K562 (cell line): ENCODE data around the gene ARAP1. TPM values are rescaled to one million over a fixed set of nuclear protein-coding genes. Genes with fewer than 3 reads are reported as not detected.
A peak's percentile ranks its signal among the peaks of the same experiment; 100 is the strongest.

Experiments used
- ATAC-seq: fragments of 200-7000 bp; cut with Tn5 transposase; 3 replicates; pipeline ENCODE4 v1.9.1; 2020; ENCODE audit warnings: moderate library complexity
- BruUV-seq: library from RNA; stranded (reverse); fragments of 400-500 nt; replicated peaks from 2 replicates; lab custom pipeline; 2021; lab: Mats Ljungman, UMichigan
- CTCF ChIA-PET: fragments of 300-600 bp; formaldehyde crosslinking; extraction: SDS; loops from one replicate; lab custom pipeline; 2021; ENCODE audit warnings: low intra/inter-chr PET ratio; lab: Yijun Ruan, JAX
- POLR2A ChIA-PET: fragments of 300-600, 350-650 bp; sonication (Branson Sonifier 250); formaldehyde crosslinking; extraction: SDS; loops from one replicate; lab custom pipeline; 2021; ENCODE audit warnings: antibody characterized with exemption, inconsistent platforms; lab: Yijun Ruan, JAX
- DNase-seq, 4 experiments: peaks; one replicate each; pipeline versions ENCODE4 v3.0.0 to v3.0.0-alpha.2; 2011 to 2018; ENCODE audit warnings: low spot score in 3 of 4, mixed read lengths in 3 of 4; ENCODE audit errors: extremely low read depth in 1 of 4
- FAIRE-seq: peaks from 2 replicates; lab custom pipeline; 2011; peaks lifted over from hg19 to GRCh38; lab: Jason Lieb, UNC
- H2AFZ ChIP-seq: 2 replicates; pipeline ENCODE4 v1.6.0; 2011; ENCODE audit warnings: low read depth, low read length, control low read depth, inconsistent platforms
- H3K27ac ChIP-seq: fragments of 200-600 bp; 3 replicates; pipeline ENCODE4 v1.8.0; 2011; ENCODE audit warnings: low read depth, mild to moderate bottlenecking, control low read depth, inconsistent platforms, low read length, moderate library complexity, mixed read lengths; ENCODE audit errors: extremely low read depth
- H3K27me3 ChIP-seq, 2 experiments: fragments of 300-600 bp in 1 of 2; 2 replicates in 1 of 2; 3 replicates in 1 of 2; pipeline versions ENCODE4 v1.6.0 to v1.8.0; 2011; ENCODE audit warnings: inconsistent platforms in 2 of 2, low read length in 2 of 2, mild to moderate bottlenecking in 1 of 2, mixed read lengths in 1 of 2, moderate library complexity in 1 of 2; ENCODE audit not compliant: control insufficient read depth in 2 of 2, insufficient read depth in 2 of 2
- H3K36me3 ChIP-seq: fragments of 300-600 bp; 3 replicates; pipeline ENCODE4 v1.8.0; 2011; ENCODE audit warnings: mild to moderate bottlenecking, low read length, inconsistent platforms; ENCODE audit not compliant: control insufficient read depth, insufficient read depth
- H3K4me1 ChIP-seq, 2 experiments: fragments of 200-600 bp in 1 of 2; replicated peaks in 1 of 2; 2 replicates in 1 of 2; 3 replicates in 1 of 2; pipeline versions ENCODE4 v1.5.1 to v1.8.0; 2011; ENCODE audit warnings: inconsistent platforms in 2 of 2, low read length in 2 of 2, mild to moderate bottlenecking in 1 of 2, mixed read lengths in 1 of 2, moderate library complexity in 1 of 2; ENCODE audit not compliant: control insufficient read depth in 2 of 2, insufficient read depth in 2 of 2
- H3K4me2 ChIP-seq: 2 replicates; pipeline ENCODE4 v1.6.1; 2011; ENCODE audit warnings: low read length, control low read depth, inconsistent platforms, mixed read lengths; ENCODE audit not compliant: insufficient read depth
- H3K4me3 ChIP-seq: fragments of 200-600 bp; sonication (generic), shearing (Covaris generic); 2 replicates; pipeline ENCODE4 v1.5.1; 2016; ENCODE audit warnings: control low read depth, inconsistent platforms
- H3K79me2 ChIP-seq: fragments of 200-600 bp; 3 replicates; pipeline ENCODE4 v1.8.0; 2011; ENCODE audit warnings: low read length, inconsistent platforms; ENCODE audit not compliant: control insufficient read depth, insufficient read depth
- H3K9ac ChIP-seq, 2 experiments: 2 replicates each; pipeline versions ENCODE4 v1.6.0 to v1.6.1; 2011; ENCODE audit warnings: low read depth in 2 of 2, low read length in 2 of 2, control low read depth in 1 of 2, inconsistent platforms in 1 of 2, mild to moderate bottlenecking in 1 of 2, mixed read lengths in 1 of 2; ENCODE audit not compliant: insufficient read depth in 1 of 2
- H3K9me1 ChIP-seq: one replicate; pipeline ENCODE4 v1.6.0; 2011; ENCODE audit warnings: inconsistent platforms, mild to moderate bottlenecking, low read length, moderate library complexity; ENCODE audit not compliant: control insufficient read depth, insufficient read depth
- H3K9me3 ChIP-seq: replicated peaks from 2 replicates; pipeline ENCODE4 v1.5.1; 2011; ENCODE audit warnings: low read depth, low read length, inconsistent platforms; ENCODE audit not compliant: control insufficient read depth, insufficient read depth
- H4K20me1 ChIP-seq: replicated peaks from 2 replicates; pipeline ENCODE4 v1.6.1; 2011; ENCODE audit warnings: low read length, inconsistent platforms, mixed read lengths; ENCODE audit not compliant: control insufficient read depth, insufficient read depth
- DIDO1 ChIP-seq: fragments of 450-650 bp; IDR thresholded peaks from 2 replicates; pipeline ENCODE4 v1.6.1; 2016; ENCODE audit warnings: low read depth, missing biosample characterization, missing genetic modification characterization
- FOXA3 ChIP-seq, 2 experiments: fragments of 450-650 bp in 1 of 2; sonication (generic) in 1 of 2; formaldehyde crosslinking; IDR thresholded peaks in 1 of 2; conservative IDR thresholded peaks in 1 of 2; 2 replicates each; pipeline versions ENCODE4 v1.4.0 to v1.8.0; 2020 to 2022; ENCODE audit warnings: mild to moderate bottlenecking in 2 of 2, missing genetic modification reagents in 1 of 2
- MCM5 ChIP-seq: fragments of 450-650 bp; IDR thresholded peaks from 2 replicates; pipeline ENCODE4 v1.6.1; 2016; ENCODE audit warnings: low read depth
- MTA2 ChIP-seq: fragments of 450-650 bp; IDR thresholded peaks from 2 replicates; pipeline ENCODE4 v1.6.1; 2016; ENCODE audit warnings: low read depth
- MTA3 ChIP-seq: fragments of 450-650 bp; formaldehyde crosslinking; IDR thresholded peaks from 2 replicates; pipeline ENCODE4 v1.6.1; 2017; ENCODE audit warnings: mild to moderate bottlenecking, borderline replicate concordance
- NUFIP1 ChIP-seq: fragments of 450-650 bp; IDR thresholded peaks from 2 replicates; pipeline ENCODE4 v1.6.1; 2018; ENCODE audit not compliant: partially characterized antibody
- POLR3G ChIP-seq: IDR thresholded peaks from 2 replicates; pipeline ENCODE4 v1.6.1; 2011; ENCODE audit not compliant: insufficient read length, insufficient replicate concordance; ENCODE audit errors: extremely low read depth
- U2AF1 ChIP-seq: fragments of 200-400 bp; formaldehyde crosslinking; optimal IDR thresholded peaks from 2 replicates; pipeline ENCODE3; 2017; ENCODE audit warnings: mild to moderate bottlenecking, low read depth, low read length, moderate library complexity
- ZFP36 ChIP-seq: fragments of 150-350 bp; IDR thresholded peaks from 2 replicates; pipeline ENCODE4 v1.6.1; 2018; ENCODE audit warnings: low read length, low read depth; ENCODE audit not compliant: partially characterized antibody
- ZNF197 ChIP-seq: fragments of 200-800 bp; sonication (Bioruptor generic); IDR thresholded peaks from 2 replicates; pipeline ENCODE4 v1.6.1; 2016; ENCODE audit warnings: low read depth, missing genetic modification characterization, missing compliant biosample characterization
- WGBS: fragments of 100-300 bp; shearing (Covaris generic); methylation state at CpG from one replicate; pipeline ENCODE4 v1.1.6; 2016; ENCODE audit warnings: low coverage, mixed read lengths; ENCODE audit not compliant: insufficient coverage; ENCODE audit errors: missing lambda C conversion rate; 5-methylcytosine and 5-hydroxymethylcytosine counted together
- in situ Hi-C: fragments of 300-500 bp; cut with MboI; formaldehyde crosslinking; loops from 4 replicates; pipeline ENCODE4 v1.15.0; 2018; ENCODE audit warnings: inconsistent platforms, mixed read lengths
- intact Hi-C: fragments of 100-400 bp; cut with micrococcal nuclease; formaldehyde crosslinking; loops from 2 replicates; pipeline ENCODE4 v1.14.2; 2022
- polyA plus RNA-seq, 8 experiments: library from polyadenylated mRNA; depleted of rRNA in 4 of 8; stranded (reverse) in 5 of 8; unstranded in 3 of 8; fragments of >200 nt; fragmentation: Nextera tagmentation in 2 of 8; fragmentation: Illumina TruSeq in 1 of 8; extraction: Ambion mirVana in 2 of 8; extraction: Trizol in 1 of 8; gene quantifications; 2 replicates each; pipeline versions ENCODE4 v1.2.1 to v1.2.3, GENCODE V29; 2011 to 2014; ENCODE audit warnings: inconsistent platforms in 1 of 8, missing spikeins in 1 of 8
- total RNA-seq, 7 experiments: library from RNA; depleted of rRNA in 6 of 7; stranded (reverse); fragments of >200 nt in 6 of 7; fragmentation: Illumina TruSeq in 2 of 7; extraction: Trizol in 2 of 7; gene quantifications; 2 replicates each; pipeline versions ENCODE4 v1.2.1 to v1.2.3, GENCODE V29; 2011 to 2021; ENCODE audit warnings: low replicate concordance in 1 of 7
- TF ChIP-seq, protein P1 (sequence below): fragments of 450-650 bp; IDR thresholded peaks from 2 replicates; pipeline ENCODE4 v1.6.1; 2018; ENCODE audit warnings: mild to moderate bottlenecking, low read depth; ENCODE audit not compliant: partially characterized antibody
- TF ChIP-seq, protein P2 (sequence below): fragments of 450-650 bp; IDR thresholded peaks from 2 replicates; pipeline ENCODE4 v1.6.1; 2014; ENCODE audit warnings: low read depth, mild to moderate bottlenecking, moderate library complexity, borderline replicate concordance
- TF ChIP-seq, protein P3 (sequence below): fragments of 450-650 bp; formaldehyde crosslinking; IDR thresholded peaks from 2 replicates; pipeline ENCODE4 v1.4.0; 2020; ENCODE audit warnings: mild to moderate bottlenecking, moderate library complexity
- TF ChIP-seq, protein P4 (sequence below), 2 experiments: fragments of 200-800 bp in 1 of 2; sonication (Bioruptor generic) in 1 of 2; sonication (generic) in 1 of 2; formaldehyde crosslinking in 1 of 2; IDR thresholded peaks in 1 of 2; conservative IDR thresholded peaks in 1 of 2; 2 replicates each; pipeline versions ENCODE4 v1.5.0 to v1.6.1; 2016 to 2020; ENCODE audit warnings: missing compliant biosample characterization in 1 of 2, missing genetic modification characterization in 1 of 2, missing genetic modification reagents in 1 of 2

Gene ARAP1
- total and polyA plus RNA-seq, 9 of the 15 experiments (the other 6 are each of a cell fraction or from before 2014, with no cell fraction given): 0.23 to 67.0 (median 24.6) TPM

DNA sequence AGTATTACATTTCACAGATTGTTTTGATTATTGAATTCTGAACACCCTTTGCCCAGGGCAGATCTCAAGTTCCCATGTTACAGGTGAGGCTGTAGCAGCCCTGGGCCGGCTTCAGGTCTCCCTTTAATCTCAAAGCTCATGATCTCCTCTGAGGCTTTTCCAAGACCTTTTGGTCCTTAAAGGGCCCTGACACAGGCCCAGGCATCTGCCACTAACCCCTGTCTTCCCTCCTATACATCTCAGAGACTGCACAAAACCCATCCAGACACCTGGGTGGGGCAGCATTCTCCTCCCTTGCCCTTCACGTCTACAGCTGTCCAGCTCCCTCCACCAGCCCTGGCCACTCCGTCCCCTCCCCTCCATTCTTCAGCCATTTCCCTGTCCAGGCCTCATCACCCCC, 115.8 kb downstream of the ARAP1 start (continued):
- TF ChIP-seq NUFIP1 (no peak), MCM5 (no peak)
- TF ChIP-seq, all 486 proteins: peak for 0

DNA sequence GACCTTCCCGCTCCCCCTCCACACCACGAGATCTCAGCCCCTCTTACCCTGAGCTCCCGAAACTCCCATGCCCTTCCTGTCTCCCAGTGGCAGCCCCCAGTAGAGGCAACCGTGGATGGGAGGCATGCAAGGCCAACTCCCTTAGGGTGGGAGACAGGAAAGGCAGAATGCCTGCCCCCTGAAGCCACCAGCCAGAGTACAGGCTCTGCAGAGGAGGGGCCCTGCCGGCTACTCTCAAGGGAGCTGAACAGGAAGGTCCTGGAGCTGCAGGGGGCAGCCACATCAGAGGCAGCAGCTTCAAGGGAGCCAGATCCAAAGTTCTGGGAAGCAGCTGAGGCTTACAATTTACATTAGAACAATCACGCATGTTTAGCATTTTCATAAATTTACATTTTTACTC, 116.3 kb downstream of the ARAP1 start:
- in situ Hi-C loops: no loop called here
- no peak for FAIRE-seq

More for the DNA sequence above, 116.3 kb downstream of the ARAP1 start:
- CTCF ChIA-PET: interaction anchor here (0.7 kb wide), 1 partner anchor 46 kb away, joined by 3 read pairs; no protein-coding TSS in a partner anchor
- TF ChIP-seq POLR3G (no peak), MTA2 (no peak), ZFP36 (no peak), U2AF1 (no peak), DIDO1 (no peak), MTA3 (no peak), ZNF197 (no peak), FOXA3 (CRISPR knock-in tag; conservative IDR thresholded peaks at IDR 0.05 in 1 of 2, IDR thresholded peaks at IDR 0.05 in 1 of 2) (no peak)
- TF ChIP-seq, protein P1, sequence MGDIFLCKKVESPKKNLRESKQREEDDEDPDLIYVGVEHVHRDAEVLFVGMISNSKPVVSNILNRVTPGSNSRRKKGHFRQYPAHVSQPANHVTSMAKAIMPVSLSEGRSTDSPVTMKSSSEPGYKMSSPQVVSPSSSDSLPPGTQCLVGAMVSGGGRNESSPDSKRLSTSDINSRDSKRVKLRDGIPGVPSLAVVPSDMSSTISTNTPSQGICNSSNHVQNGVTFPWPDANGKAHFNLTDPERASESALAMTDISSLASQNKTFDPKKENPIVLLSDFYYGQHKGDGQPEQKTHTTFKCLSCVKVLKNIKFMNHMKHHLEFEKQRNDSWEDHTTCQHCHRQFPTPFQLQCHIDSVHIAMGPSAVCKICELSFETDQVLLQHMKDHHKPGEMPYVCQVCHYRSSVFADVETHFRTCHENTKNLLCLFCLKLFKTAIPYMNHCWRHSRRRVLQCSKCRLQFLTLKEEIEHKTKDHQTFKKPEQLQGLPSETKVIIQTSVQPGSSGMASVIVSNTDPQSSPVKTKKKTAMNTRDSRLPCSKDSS: no peak
- TF ChIP-seq, protein P2, sequence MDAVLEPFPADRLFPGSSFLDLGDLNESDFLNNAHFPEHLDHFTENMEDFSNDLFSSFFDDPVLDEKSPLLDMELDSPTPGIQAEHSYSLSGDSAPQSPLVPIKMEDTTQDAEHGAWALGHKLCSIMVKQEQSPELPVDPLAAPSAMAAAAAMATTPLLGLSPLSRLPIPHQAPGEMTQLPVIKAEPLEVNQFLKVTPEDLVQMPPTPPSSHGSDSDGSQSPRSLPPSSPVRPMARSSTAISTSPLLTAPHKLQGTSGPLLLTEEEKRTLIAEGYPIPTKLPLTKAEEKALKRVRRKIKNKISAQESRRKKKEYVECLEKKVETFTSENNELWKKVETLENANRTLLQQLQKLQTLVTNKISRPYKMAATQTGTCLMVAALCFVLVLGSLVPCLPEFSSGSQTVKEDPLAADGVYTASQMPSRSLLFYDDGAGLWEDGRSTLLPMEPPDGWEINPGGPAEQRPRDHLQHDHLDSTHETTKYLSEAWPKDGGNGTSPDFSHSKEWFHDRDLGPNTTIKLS: no peak
- TF ChIP-seq, protein P3, sequence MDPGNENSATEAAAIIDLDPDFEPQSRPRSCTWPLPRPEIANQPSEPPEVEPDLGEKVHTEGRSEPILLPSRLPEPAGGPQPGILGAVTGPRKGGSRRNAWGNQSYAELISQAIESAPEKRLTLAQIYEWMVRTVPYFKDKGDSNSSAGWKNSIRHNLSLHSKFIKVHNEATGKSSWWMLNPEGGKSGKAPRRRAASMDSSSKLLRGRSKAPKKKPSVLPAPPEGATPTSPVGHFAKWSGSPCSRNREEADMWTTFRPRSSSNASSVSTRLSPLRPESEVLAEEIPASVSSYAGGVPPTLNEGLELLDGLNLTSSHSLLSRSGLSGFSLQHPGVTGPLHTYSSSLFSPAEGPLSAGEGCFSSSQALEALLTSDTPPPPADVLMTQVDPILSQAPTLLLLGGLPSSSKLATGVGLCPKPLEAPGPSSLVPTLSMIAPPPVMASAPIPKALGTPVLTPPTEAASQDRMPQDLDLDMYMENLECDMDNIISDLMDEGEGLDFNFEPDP (CRISPR knock-in tag): no peak
- TF ChIP-seq, protein P4, sequence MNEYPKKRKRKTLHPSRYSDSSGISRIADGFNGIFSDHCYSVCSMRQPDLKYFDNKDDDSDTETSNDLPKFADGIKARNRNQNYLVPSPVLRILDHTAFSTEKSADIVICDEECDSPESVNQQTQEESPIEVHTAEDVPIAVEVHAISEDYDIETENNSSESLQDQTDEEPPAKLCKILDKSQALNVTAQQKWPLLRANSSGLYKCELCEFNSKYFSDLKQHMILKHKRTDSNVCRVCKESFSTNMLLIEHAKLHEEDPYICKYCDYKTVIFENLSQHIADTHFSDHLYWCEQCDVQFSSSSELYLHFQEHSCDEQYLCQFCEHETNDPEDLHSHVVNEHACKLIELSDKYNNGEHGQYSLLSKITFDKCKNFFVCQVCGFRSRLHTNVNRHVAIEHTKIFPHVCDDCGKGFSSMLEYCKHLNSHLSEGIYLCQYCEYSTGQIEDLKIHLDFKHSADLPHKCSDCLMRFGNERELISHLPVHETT (CRISPR knock-in tag; conservative IDR thresholded peaks at IDR 0.05 in 1 of 2, IDR thresholded peaks at IDR 0.05 in 1 of 2): no peak
- peaks cover 23 to 57% of the 10 kb centered on the region in 2 experiments; a peak in 4 of 5 replicates for H3K27me3 ChIP-seq
- no peaks in the 10 kb centered on the region for H3K9me1 ChIP-seq
- H3K4me1 ChIP-seq: peaks cover 13 to 21% of the 10 kb centered on the region in 2 experiments
- 23% methylated on average over 4 of the region's 6 CpGs for WGBS
- no peaks in the 10 kb centered on the region for H3K79me2 ChIP-seq
- no peak overlapping the region for H3K4me3 ChIP-seq
- H3K27ac ChIP-seq: no peak overlapping the region
- peaks cover 3% of the 10 kb centered on the region; the same call in 1 of the 2 replicates for H4K20me1 ChIP-seq
- no TSS peak for BruUV-seq
- no peaks in the 10 kb centered on the region for H3K36me3 ChIP-seq
- POLR2A ChIA-PET: interaction anchor here (0.6 to 0.8 kb wide), 2 partner anchors 10 kb away, joined by 3 read pairs; no protein-coding TSS in a partner anchor
- no peak for ATAC-seq
- H3K4me2 ChIP-seq: no peak overlapping the region
- H3K9ac ChIP-seq: peak overlapping the region in 1 of 2 experiments; percentile 56; a peak in 2 of 4 replicates
- H2AFZ ChIP-seq: no peak overlapping the region
- H3K9me3 ChIP-seq: no peaks in the 10 kb centered on the region
- intact Hi-C loops: no loop called here
- no peak for DNase-seq
